Naive thymus-derived CD4-positive, alpha-beta T cell (primary cell): ENCODE results near the gene HLA-DOB. TPM values are rescaled to one million over a fixed set of nuclear protein-coding genes. Genes with fewer than 3 reads are reported as not detected.

ENCODE experiments used
- ATAC-seq: fragments of 150-1000 bp; cut with Tn5 transposase; 2 replicates; pipeline ENCODE4 v1.10.0; 2021; ENCODE audit warnings: mild to moderate bottlenecking, moderate library complexity
- CTCF ChIA-PET: fragments of 350-600 bp; sonication (Branson Sonifier 250); formaldehyde crosslinking; loops from one replicate; lab custom pipeline; 2021; ENCODE audit warnings: antibody characterized with exemption; lab: Charles Lee
- POLR2A ChIA-PET: fragments of 350-600 bp; sonication (Branson Sonifier 250); formaldehyde crosslinking; loops from one replicate; lab custom pipeline; 2021; ENCODE audit warnings: antibody characterized with exemption, inconsistent platforms; lab: Charles Lee
- DNase-seq, 9 donors: peaks; one replicate each; pipeline versions ENCODE4 v3.0.0 to v3.0.0-alpha.2; 2020 to 2022; ENCODE audit warnings: mixed read lengths in 1 of 9
- H3K27ac ChIP-seq: one replicate; pipeline ENCODE4 v1.7.0; 2013; ENCODE audit warnings: mild to moderate bottlenecking, low read depth, low read length, moderate library complexity
- H3K27me3 ChIP-seq, 2 donors: one replicate each; pipeline ENCODE4 v1.7.0; 2013; ENCODE audit warnings: low read length in 2 of 2, mild to moderate bottlenecking in 2 of 2, moderate library complexity in 2 of 2; ENCODE audit not compliant: control insufficient read depth in 2 of 2, insufficient read depth in 2 of 2
- H3K36me3 ChIP-seq, 3 experiments: 1 replicate in 2 of 3; 2 replicates in 1 of 3; pipeline ENCODE4 v1.7.0; 2013; ENCODE audit warnings: low read length in 3 of 3, mild to moderate bottlenecking in 3 of 3, moderate library complexity in 1 of 3; ENCODE audit not compliant: insufficient read depth in 3 of 3, control insufficient read depth in 2 of 3
- H3K4me1 ChIP-seq, 2 donors: one replicate each; pipeline ENCODE4 v1.7.0; 2013; ENCODE audit warnings: low read length in 2 of 2, mild to moderate bottlenecking in 2 of 2, moderate library complexity in 1 of 2; ENCODE audit not compliant: control insufficient read depth in 2 of 2, insufficient read depth in 2 of 2
- H3K4me3 ChIP-seq: 2 replicates; pipeline ENCODE4 v1.7.0; 2013; ENCODE audit warnings: mild to moderate bottlenecking, low read length
- H3K9me3 ChIP-seq, 3 experiments: 1 replicate in 2 of 3; 2 replicates in 1 of 3; pipeline ENCODE4 v1.7.0; 2013; ENCODE audit warnings: low read length in 3 of 3; ENCODE audit not compliant: control insufficient read depth in 2 of 3
- H3K27ac Mint-ChIP-seq, 9 donors: one replicate each; pipeline ENCODE4 v1.8.0; 2020 to 2022; ENCODE audit warnings: mixed read lengths in 9 of 9, mild to moderate bottlenecking in 8 of 9, moderate library complexity in 5 of 9, inconsistent platforms in 2 of 9
- H3K27me3 Mint-ChIP-seq, 5 donors: one replicate each; pipeline ENCODE4 v1.8.0; 2021 to 2022; ENCODE audit warnings: mixed read lengths in 5 of 5, mild to moderate bottlenecking in 1 of 5
- H3K36me3 Mint-ChIP-seq, 5 donors: one replicate each; pipeline ENCODE4 v1.8.0; 2020 to 2022; ENCODE audit warnings: mixed read lengths in 5 of 5, mild to moderate bottlenecking in 3 of 5, inconsistent platforms in 1 of 5
- H3K4me1 Mint-ChIP-seq, 7 donors: one replicate each; pipeline ENCODE4 v1.8.0; 2020 to 2022; ENCODE audit warnings: mixed read lengths in 7 of 7, mild to moderate bottlenecking in 3 of 7, inconsistent platforms in 1 of 7
- H3K4me3 Mint-ChIP-seq, 10 donors: one replicate each; pipeline ENCODE4 v1.8.0; 2020 to 2022; ENCODE audit warnings: mild to moderate bottlenecking in 10 of 10, mixed read lengths in 10 of 10, moderate library complexity in 6 of 10, inconsistent platforms in 2 of 10
- H3K9me3 Mint-ChIP-seq, 11 donors: one replicate each; pipeline ENCODE4 v1.8.0; 2020 to 2022; ENCODE audit warnings: mixed read lengths in 11 of 11, mild to moderate bottlenecking in 4 of 11, inconsistent platforms in 1 of 11, moderate library complexity in 1 of 11
- intact Hi-C, 2 donors: fragments of 100-400 bp; cut with micrococcal nuclease; formaldehyde crosslinking; loops; one replicate each; pipeline ENCODE4 v1.15.1; 2023
- polyA plus RNA-seq, 2 donors: library from polyadenylated mRNA; unstranded; fragments of 300-500 nt; fragmentation: Illumina TruSeq; gene quantifications; one replicate each; pipeline ENCODE4 v1.2.3, GENCODE V29; 2021
- total RNA-seq, 6 experiments: library from RNA in 5 of 6; stranded (reverse) in 5 of 6; gene quantifications; 1 replicate in 5 of 6; 2 replicates in 1 of 6; pipeline ENCODE4 v1.2.3 and lab custom pipeline; 2021 to 2026

The HLA-DOB gene
- total and polyA plus RNA-seq, 7 experiments from 2014 or later, result 0.48 to 7.7 (median 2.3) TPM

DNA sequence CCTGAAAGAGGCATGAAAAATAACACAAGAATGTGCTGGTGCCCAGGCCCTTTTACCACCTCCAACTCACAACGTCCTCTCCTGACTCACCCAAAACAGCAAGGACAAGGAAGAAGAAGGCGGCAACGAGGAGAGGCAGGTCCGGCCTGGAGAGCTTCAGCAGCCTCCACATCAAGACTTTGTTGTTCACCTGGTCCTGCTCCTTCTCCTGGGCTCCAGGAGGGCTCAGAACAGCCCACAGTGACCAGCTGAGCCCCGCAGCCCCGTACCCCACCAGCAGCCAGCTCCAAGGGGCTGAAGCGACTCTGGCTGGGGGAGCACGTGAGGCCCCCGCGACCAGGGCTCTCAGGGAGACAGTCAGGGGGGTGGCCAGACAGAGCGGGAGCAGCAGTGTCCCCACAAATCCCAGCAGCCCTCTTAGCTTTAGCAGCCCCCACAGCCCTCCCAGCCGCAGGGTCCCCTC, 20.9 kb upstream of the HLA-DOB start:
- Mint-ChIP-seq H3K4me3 (peak overlapping the region; percentile 85 to 98 (median 93)), H3K27me3 (no peaks in the 10 kb centered on the region), H3K9me3 (peaks cover 0 to 1% (median 0%) of the 10 kb centered on the region in 11 donors), H3K4me1 (peaks cover 67 to 93% (median 85%) of the 10 kb centered on the region in 7 donors), H3K27ac (peak overlapping the region; percentile 89 to 100 (median 99)), H3K36me3 (peaks cover 35 to 70% (median 44%) of the 10 kb centered on the region in 5 donors)
- peak overlapping the region; percentile 87 for H3K4me3 ChIP-seq
- no peaks in the 10 kb centered on the region for H3K27me3 ChIP-seq
- POLR2A ChIA-PET, result interaction anchor here (0.8 to 11.4 kb wide), 16 partner anchors 10 to 1185 kb away, joined by 3 to 662 read pairs (median 8); partner anchors contain the start of genes BAG6, BRD2, HLA-DMA and HLA-DMB
- H3K36me3 ChIP-seq, result peaks cover 20 to 64% (median 23%) of the 10 kb centered on the region in 3 experiments
- peak overlapping the region; percentile 97 for H3K27ac ChIP-seq
- peaks cover 48 to 61% of the 10 kb centered on the region in 2 donors for H3K4me1 ChIP-seq
- CTCF ChIA-PET, result interaction anchor here (0.8 to 9.7 kb wide), 17 partner anchors 9 to 149 kb away, joined by 3 to 241 read pairs (median 6); partner anchors contain the start of genes HLA-DMA, PSMB9 and TAP1
- H3K9me3 ChIP-seq, result no peaks in the 10 kb centered on the region
- no peak for ATAC-seq
- intact Hi-C loops, result loop anchor here (1.0 kb wide), 5 partner anchors 17 to 134 kb away; partner anchors contain the start of genes PSMB9 (in 2 of the 2) and BRD2 (in 1 of the 2)
- DNase-seq, result no peak

- DNase-seq (no peak), ATAC-seq (no peak)
- Histone ChIP-seq H3K27ac (peak overlapping the region; percentile 97), H3K4me1 (peaks cover 40 to 53% of the 10 kb centered on the region in 2 donors), H3K9me3 (no peaks in the 10 kb centered on the region), H3K36me3 (peaks cover 12 to 64% (median 18%) of the 10 kb centered on the region in 3 experiments), H3K4me3 (peak overlapping the region; percentile 6), H3K27me3 (no peaks in the 10 kb centered on the region)
- CTCF ChIA-PET, result interaction anchor here (6.7 to 9.7 kb wide), 2 partner anchors 19 to 31 kb away, joined by 177 to 241 read pairs; partner anchors contain the start of genes PSMB9 and TAP1
- POLR2A ChIA-PET, result interaction anchor here (1.4 to 11.4 kb wide), 5 partner anchors 20 to 134 kb away, joined by 5 to 662 read pairs (median 12); partner anchors contain the start of genes BRD2, HLA-DMA, PSMB9 and TAP1
- intact Hi-C loops, result no loop called here
- H3K27me3 Mint-ChIP-seq, result no peaks in the 10 kb centered on the region
- H3K36me3 Mint-ChIP-seq, result peaks cover 30 to 62% (median 38%) of the 10 kb centered on the region in 5 donors
- H3K9me3 Mint-ChIP-seq, result peaks cover 0 to 1% (median 0%) of the 10 kb centered on the region in 11 donors
- H3K27ac Mint-ChIP-seq, result peak overlapping the region; percentile 89 to 100 (median 99)
- peak overlapping the region; percentile 85 to 98 (median 93) for H3K4me3 Mint-ChIP-seq
- H3K4me1 Mint-ChIP-seq, result peaks cover 60 to 88% (median 79%) of the 10 kb centered on the region in 7 donors
Measured at GRCh38 chr6:32836873-32837272, 20.1 kb upstream of the HLA-DOB start.

DNA sequence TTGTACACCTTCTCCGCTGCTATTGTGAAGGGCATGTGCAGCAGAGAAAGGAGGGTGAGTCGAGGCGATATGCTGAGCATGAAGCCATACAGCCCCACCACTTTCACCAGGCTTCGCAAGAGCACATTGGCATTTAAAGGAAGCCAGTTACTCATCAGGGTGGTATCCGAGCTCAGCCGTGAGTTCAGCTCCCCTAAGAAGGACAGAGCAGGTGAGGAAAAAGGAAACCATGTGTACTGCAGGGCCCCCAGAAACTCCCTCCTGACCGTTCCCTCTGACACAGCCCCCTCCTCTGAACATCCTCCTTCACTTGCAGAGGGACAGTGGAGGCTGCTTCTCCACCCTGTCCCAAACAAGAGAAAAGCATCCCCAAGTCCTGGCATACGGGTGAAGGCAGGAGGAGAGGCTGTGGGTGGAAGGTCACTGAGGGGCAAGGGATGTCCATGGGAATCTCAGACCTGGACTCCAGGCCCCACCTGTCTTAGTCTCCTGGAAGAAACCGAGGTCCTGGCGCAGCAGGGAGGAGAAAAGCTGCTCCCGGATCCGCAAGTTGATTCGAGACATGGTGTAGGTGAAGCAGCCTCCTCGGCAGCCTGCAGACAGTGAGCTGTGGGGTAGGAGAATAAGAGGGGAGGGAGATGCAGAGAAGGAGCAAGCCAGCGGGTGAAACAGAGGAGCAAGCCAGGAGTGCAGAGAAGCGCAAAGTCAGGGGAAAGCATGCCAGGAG, 18.5 kb upstream of the HLA-DOB start:
- Mint-ChIP-seq H3K36me3 (peaks cover 31 to 59% (median 38%) of the 10 kb centered on the region in 5 donors), H3K27ac (peak overlapping the region in 8 of 9 donors; percentile 46 to 100 (median 60)), H3K27me3 (no peaks in the 10 kb centered on the region), H3K4me1 (peaks cover 44 to 79% (median 66%) of the 10 kb centered on the region in 7 donors), H3K9me3 (peaks cover 0 to 1% (median 0%) of the 10 kb centered on the region in 11 donors), H3K4me3 (peak overlapping the region in 3 of 10 donors; percentile 2 to 51 (median 22))
- intact Hi-C loops, result no loop called here
- Histone ChIP-seq H3K4me1 (peaks cover 25 to 38% of the 10 kb centered on the region in 2 donors), H3K4me3 (no peak overlapping the region), H3K9me3 (no peaks in the 10 kb centered on the region), H3K27me3 (no peaks in the 10 kb centered on the region), H3K27ac (peak overlapping the region; percentile 18), H3K36me3 (peaks cover 11 to 67% (median 27%) of the 10 kb centered on the region in 3 experiments)
- POLR2A ChIA-PET, result interaction anchor here (1.2 to 3.0 kb wide), 4 partner anchors 10 to 137 kb away, joined by 3 to 18 read pairs (median 4); partner anchors contain the start of genes PSMB8 and TAP1
- ATAC-seq (no peak), DNase-seq (no peak)
- CTCF ChIA-PET, result interaction anchor here (0.9 to 2.9 kb wide), 3 partner anchors 18 to 33 kb away, joined by 3 to 13 read pairs (median 4); partner anchors contain the start of gene TAP1

DNA sequence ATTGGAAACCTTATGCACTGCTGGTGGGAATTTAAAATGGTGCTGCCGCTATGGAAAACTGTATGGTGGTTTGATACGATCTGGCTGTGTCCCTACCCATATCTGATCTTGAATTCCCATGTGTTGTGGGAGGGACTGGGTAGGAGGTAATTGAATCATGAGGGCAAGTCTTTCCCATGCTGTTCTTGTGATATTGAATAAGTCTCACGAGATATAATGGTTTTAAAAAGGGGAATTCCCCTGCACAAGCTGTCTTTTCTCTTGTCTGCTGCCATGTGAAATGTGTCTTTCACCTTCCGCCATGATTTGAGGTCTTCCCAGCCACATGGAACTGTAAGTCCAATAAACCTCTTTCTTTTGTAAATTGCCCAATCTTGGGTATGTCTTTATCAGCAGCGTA, 16.9 kb upstream of the HLA-DOB start:
- H3K9me3 Mint-ChIP-seq, result no peaks in the 10 kb centered on the region
- H3K4me1 Mint-ChIP-seq, result peaks cover 39 to 75% (median 57%) of the 10 kb centered on the region in 7 donors
- Histone ChIP-seq H3K27me3 (no peaks in the 10 kb centered on the region), H3K9me3 (no peaks in the 10 kb centered on the region), H3K4me3 (no peak overlapping the region), H3K4me1 (peaks cover 9 to 24% of the 10 kb centered on the region in 2 donors), H3K36me3 (peaks cover 17 to 84% (median 27%) of the 10 kb centered on the region in 3 experiments), H3K27ac (no peak overlapping the region)
- ChIA-PET POLR2A (interaction anchor here (2.0 to 3.0 kb wide), 2 partner anchors 12 to 21 kb away, joined by 4 to 18 read pairs; partner anchors contain the start of gene PSMB8), CTCF (interaction anchor here (0.6 to 2.9 kb wide), 3 partner anchors 21 to 301 kb away, joined by 3 to 13 read pairs (median 5); no protein-coding TSS in a partner anchor)
- H3K36me3 Mint-ChIP-seq, result peaks cover 33 to 66% (median 38%) of the 10 kb centered on the region in 5 donors
- no peak for ATAC-seq
- peak overlapping the region in 1 of 10 donors; percentile 15 for H3K4me3 Mint-ChIP-seq
- DNase-seq, result no peak
- H3K27ac Mint-ChIP-seq, result peak overlapping the region in 5 of 9 donors; percentile 2 to 84 (median 73)
- H3K27me3 Mint-ChIP-seq, result no peaks in the 10 kb centered on the region
- intact Hi-C loops, result no loop called here

- ATAC-seq (no peak), DNase-seq (no peak)
- Histone ChIP-seq H3K36me3 (peaks cover 22 to 88% (median 27%) of the 10 kb centered on the region in 3 experiments), H3K4me3 (no peak overlapping the region), H3K27me3 (no peaks in the 10 kb centered on the region), H3K4me1 (peaks cover 9 to 22% of the 10 kb centered on the region in 2 donors), H3K9me3 (no peaks in the 10 kb centered on the region), H3K27ac (no peak overlapping the region)
- Mint-ChIP-seq H3K27me3 (no peaks in the 10 kb centered on the region), H3K9me3 (no peaks in the 10 kb centered on the region), H3K4me1 (peaks cover 38 to 80% (median 56%) of the 10 kb centered on the region in 7 donors), H3K36me3 (peaks cover 35 to 73% (median 38%) of the 10 kb centered on the region in 5 donors), H3K4me3 (no peak overlapping the region), H3K27ac (peak overlapping the region in 4 of 9 donors; percentile 59 to 84 (median 76))
- POLR2A ChIA-PET, result interaction anchor here (0.6 to 3.0 kb wide), 3 partner anchors 13 to 318 kb away, joined by 3 to 18 read pairs (median 3); partner anchors contain the start of gene PSMB8
- intact Hi-C loops, result no loop called here
- CTCF ChIA-PET, result interaction anchor here (0.6 to 1.6 kb wide), 2 partner anchors 36 to 131 kb away, joined by 4 to 6 read pairs; no protein-coding TSS in a partner anchor
Measured at GRCh38 chr6:32832535-32832934, 15.7 kb upstream of the HLA-DOB start.

- POLR2A ChIA-PET, result interaction anchor here (0.6 to 1.0 kb wide), 2 partner anchors 14 to 141 kb away, joined by 4 read pairs; no protein-coding TSS in a partner anchor
- Histone ChIP-seq H3K9me3 (no peaks in the 10 kb centered on the region), H3K27ac (no peak overlapping the region), H3K4me3 (no peak overlapping the region), H3K27me3 (no peaks in the 10 kb centered on the region), H3K4me1 (peaks cover 0 to 6% of the 10 kb centered on the region in 2 donors), H3K36me3 (peaks cover 22 to 83% (median 24%) of the 10 kb centered on the region in 3 experiments)
- no peak overlapping the region for H3K4me3 Mint-ChIP-seq
- DNase-seq (no peak), ATAC-seq (no peak)
- no peaks in the 10 kb centered on the region for H3K9me3 Mint-ChIP-seq
- H3K36me3 Mint-ChIP-seq, result peaks cover 30 to 70% (median 38%) of the 10 kb centered on the region in 5 donors
- no peaks in the 10 kb centered on the region for H3K27me3 Mint-ChIP-seq
- CTCF ChIA-PET, result no interaction called here
- peaks cover 22 to 79% (median 41%) of the 10 kb centered on the region in 7 donors for H3K4me1 Mint-ChIP-seq
- peak overlapping the region in 5 of 9 donors; percentile 11 to 84 (median 25) for H3K27ac Mint-ChIP-seq
- intact Hi-C loops, result no loop called here
Measured at GRCh38 chr6:32830936-32831335, 14.1 kb upstream of the HLA-DOB start.
